ENCODE results near the gene KDM5C. TPM values are rescaled to one million over a fixed set of nuclear protein-coding genes. Genes with fewer than 3 reads are reported as not detected.
A peak's percentile ranks its signal among the peaks of the same experiment; 100 is the strongest.

Gene KDM5C
- total RNA-seq, 1 experiment from 2014 or later, result 142 TPM

- H3K4me2 ChIP-seq, result no peak overlapping the region
- POLR2A ChIA-PET (ENCODE audit: unreplicated experiment), result no interaction called here
- intact Hi-C loops (cut with micrococcal nuclease; ENCODE audit: unreplicated experiment), result loop anchor here (10.0 kb wide), 1 partner anchor 83 kb away; no protein-coding TSS in a partner anchor
Observed at GRCh38 chrX:53241558-53241957, 16.6 kb upstream of the KDM5C start.

GRCh38 chrX:53239474-53239873 lies 14.5 kb upstream of the KDM5C start:
- DNase-seq, result no peak
- no peaks in the 10 kb centered on the region for H3K9me2 ChIP-seq (ENCODE audit: insufficient read depth)
- TF ChIP-seq EZH2 (IDR thresholded peaks at IDR 0.05; ENCODE audit: low read depth), result no peak
- TF ChIP-seq CTCF (conservative IDR thresholded peaks at IDR 0.05), result peak; percentile 59
- no peaks in the 10 kb centered on the region for H3K9me3 ChIP-seq (ENCODE audit: insufficient read depth, low read depth)
- H4K20me1 ChIP-seq (ENCODE audit: insufficient read depth), result no peaks in the 10 kb centered on the region
- no peak overlapping the region for H2AFZ ChIP-seq
- no peaks in the 10 kb centered on the region for H3K27me3 ChIP-seq (ENCODE audit: insufficient read depth, low read depth)
- H3K4me3 ChIP-seq, result no peak overlapping the region
- H3K4me1 ChIP-seq (replicated peaks; ENCODE audit: insufficient read depth), result no peaks in the 10 kb centered on the region
- H3K4me2 ChIP-seq, result no peak overlapping the region
- intact Hi-C loops (cut with micrococcal nuclease; ENCODE audit: unreplicated experiment), result no loop called here
- no peaks in the 10 kb centered on the region for H3F3A ChIP-seq (ENCODE audit: insufficient read depth, low read depth)
- no peak overlapping the region for H3K27ac ChIP-seq
- H3K79me2 ChIP-seq (ENCODE audit: low read depth), result no peaks in the 10 kb centered on the region
- BruUV-seq (replicated peaks), result no TSS peak
- H3K36me3 ChIP-seq (ENCODE audit: low read depth), result no peaks in the 10 kb centered on the region
- ChIA-PET CTCF (interaction anchor here (0.6 to 1.4 kb wide), 2 partner anchors 14 kb away, joined by 3 to 4 read pairs; partner anchors contain the start of gene KDM5C), POLR2A (ENCODE audit: unreplicated experiment) (interaction anchor here (0.6 kb wide), 1 partner anchor 848 kb away, joined by 7 read pairs; no protein-coding TSS in a partner anchor)

More at GRCh38 chrX:53241558-53241957, 16.6 kb upstream of the KDM5C start:
- H3K9me2 ChIP-seq (ENCODE audit: insufficient read depth), result no peaks in the 10 kb centered on the region
- H3F3A ChIP-seq (ENCODE audit: insufficient read depth, low read depth), result no peaks in the 10 kb centered on the region
- no peak for TF ChIP-seq CTCF (conservative IDR thresholded peaks at IDR 0.05)
- TF ChIP-seq EZH2 (IDR thresholded peaks at IDR 0.05; ENCODE audit: low read depth), result no peak
- H2AFZ ChIP-seq, result no peak overlapping the region
- H3K4me3 ChIP-seq, result no peak overlapping the region
- no peaks in the 10 kb centered on the region for H3K79me2 ChIP-seq (ENCODE audit: low read depth)
- DNase-seq, result no peak
- H3K4me1 ChIP-seq (replicated peaks; ENCODE audit: insufficient read depth), result no peaks in the 10 kb centered on the region
- H3K27ac ChIP-seq, result no peak overlapping the region
- no peaks in the 10 kb centered on the region for H3K27me3 ChIP-seq (ENCODE audit: insufficient read depth, low read depth)
- no peaks in the 10 kb centered on the region for H4K20me1 ChIP-seq (ENCODE audit: insufficient read depth)
- CTCF ChIA-PET, result no interaction called here
- H3K36me3 ChIP-seq (ENCODE audit: low read depth), result no peaks in the 10 kb centered on the region
- no peaks in the 10 kb centered on the region for H3K9me3 ChIP-seq (ENCODE audit: insufficient read depth, low read depth)
- BruUV-seq (replicated peaks), result no TSS peak

GRCh38 chrX:53237056-53237455 lies 12.0 kb upstream of the KDM5C start:
- TF ChIP-seq CTCF (conservative IDR thresholded peaks at IDR 0.05) (no peak), EZH2 (IDR thresholded peaks at IDR 0.05; ENCODE audit: low read depth) (no peak)
- no peaks in the 10 kb centered on the region for H3K9me3 ChIP-seq (ENCODE audit: insufficient read depth, low read depth)

More at GRCh38 chrX:53237056-53237455, 12.0 kb upstream of the KDM5C start:
- Histone ChIP-seq H3K27me3 (ENCODE audit: insufficient read depth, low read depth) (no peaks in the 10 kb centered on the region), H3K27ac (no peak overlapping the region), H3K9me2 (ENCODE audit: insufficient read depth) (no peaks in the 10 kb centered on the region), H4K20me1 (ENCODE audit: insufficient read depth) (no peaks in the 10 kb centered on the region), H3K79me2 (ENCODE audit: low read depth) (no peaks in the 10 kb centered on the region), H3F3A (ENCODE audit: insufficient read depth, low read depth) (no peaks in the 10 kb centered on the region), H3K4me1 (replicated peaks; ENCODE audit: insufficient read depth) (no peaks in the 10 kb centered on the region), H3K4me2 (no peak overlapping the region), H3K4me3 (no peak overlapping the region), H3K36me3 (ENCODE audit: low read depth) (no peaks in the 10 kb centered on the region), H2AFZ (no peak overlapping the region)
- BruUV-seq (replicated peaks), result no TSS peak
- CTCF ChIA-PET, result no interaction called here
- POLR2A ChIA-PET (ENCODE audit: unreplicated experiment), result interaction anchor here (0.5 to 0.8 kb wide), 2 partner anchors 12 to 26 kb away, joined by 3 read pairs; partner anchors contain the start of gene KDM5C
- intact Hi-C loops (cut with micrococcal nuclease; ENCODE audit: unreplicated experiment), result no loop called here
- DNase-seq, result no peak
